Measurements from ENCODE around the gene PPAN.

PPAN gene

GRCh38 chr19:10113592-10113963 lies 7.4 kb downstream of the PPAN start:
- TF ChIP-seq CSRNP3 (CRISPR knock-in tag; IDR thresholded peaks at IDR 0.05) (no peak), ISL1 (CRISPR knock-in tag; IDR thresholded peaks at IDR 0.05) (no peak), ZNF8 (CRISPR knock-in tag; IDR thresholded peaks at IDR 0.05) (no peak), ARNTL (CRISPR knock-in tag; IDR thresholded peaks at IDR 0.05; ENCODE audit: borderline replicate concordance, low read depth) (no peak), POU6F1 (CRISPR knock-in tag; IDR thresholded peaks at IDR 0.05; ENCODE audit: borderline replicate concordance, low read depth) (no peak), ZC3H10 (CRISPR knock-in tag; IDR thresholded peaks at IDR 0.05) (no peak), ZFP3 (CRISPR knock-in tag; IDR thresholded peaks at IDR 0.05) (no peak), ZNF70 (CRISPR knock-in tag; IDR thresholded peaks at IDR 0.05) (no peak), TSHZ2 (CRISPR knock-in tag; IDR thresholded peaks at IDR 0.05) (no peak), PATZ1 (CRISPR knock-in tag; IDR thresholded peaks at IDR 0.05; ENCODE audit: borderline replicate concordance) (no peak), RARB (CRISPR knock-in tag; IDR thresholded peaks at IDR 0.05) (no peak), ZNF565 (CRISPR knock-in tag; conservative IDR thresholded peaks at IDR 0.05; ENCODE audit: low read depth) (no peak), CSDC2 (CRISPR knock-in tag; IDR thresholded peaks at IDR 0.05) (no peak), BACH2 (CRISPR knock-in tag; IDR thresholded peaks at IDR 0.05; ENCODE audit: borderline replicate concordance) (no peak), TCF4 (CRISPR knock-in tag; IDR thresholded peaks at IDR 0.05; ENCODE audit: borderline replicate concordance) (no peak), TOX (CRISPR knock-in tag; IDR thresholded peaks at IDR 0.05; ENCODE audit: borderline replicate concordance) (no peak), OSR1 (CRISPR knock-in tag; IDR thresholded peaks at IDR 0.05) (no peak), ESRRG (CRISPR knock-in tag; IDR thresholded peaks at IDR 0.05) (no peak), CREB5 (CRISPR knock-in tag; IDR thresholded peaks at IDR 0.05; ENCODE audit: low read depth) (no peak), SNAI2 (CRISPR knock-in tag; IDR thresholded peaks at IDR 0.05) (no peak)
- peak; percentile 10 for ATAC-seq

GRCh38 chr19:10113964-10114650 lies 7.9 kb downstream of the PPAN start:
- ATAC-seq, result peak; percentile 26
- TF ChIP-seq ESRRG (CRISPR knock-in tag; IDR thresholded peaks at IDR 0.05), result peak; percentile 46; the same call in 1 of the 2 replicates
- TF ChIP-seq ZNF8 (CRISPR knock-in tag; IDR thresholded peaks at IDR 0.05), result peak; percentile 24; the same call in 1 of the 2 replicates
- no peak for TF ChIP-seq RARB (CRISPR knock-in tag; IDR thresholded peaks at IDR 0.05)
- TF ChIP-seq TOX (CRISPR knock-in tag; IDR thresholded peaks at IDR 0.05; ENCODE audit: borderline replicate concordance), result 0 out of 2 replicates have a peak, but pooled peaks have one; percentile 7
- TF ChIP-seq ZFP30 (CRISPR knock-in tag; IDR thresholded peaks at IDR 0.05), result 0 out of 2 replicates have a peak, but pooled peaks have one; percentile 9
- no peak for TF ChIP-seq ZFP3 (CRISPR knock-in tag; IDR thresholded peaks at IDR 0.05)
- TF ChIP-seq ZC3H10 (CRISPR knock-in tag; IDR thresholded peaks at IDR 0.05), result no peak
- TF ChIP-seq TSHZ2 (CRISPR knock-in tag; IDR thresholded peaks at IDR 0.05), result no peak
